ENCODE data around the gene SP3.

DNA sequence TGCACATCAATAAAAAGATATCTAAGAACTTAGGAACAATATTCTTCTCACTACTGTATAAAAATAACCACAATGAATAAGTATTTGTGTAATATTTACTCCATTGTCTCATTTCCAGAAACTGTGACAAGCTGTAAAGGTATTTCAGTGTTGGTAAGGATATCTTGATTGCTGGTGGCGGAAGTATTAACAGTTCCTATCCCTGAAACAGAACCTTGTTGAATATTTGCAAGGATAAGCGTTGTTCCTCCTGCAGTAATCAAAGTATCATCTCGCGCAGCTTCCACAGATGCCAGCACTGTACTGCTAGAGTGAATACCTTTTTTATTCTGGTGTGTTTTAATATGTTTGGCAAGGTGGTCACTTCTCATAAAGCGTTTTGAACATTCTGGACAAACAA, 55.3 kb downstream of the SP3 start:
- TF ChIP-seq GATA2 (IDR thresholded peaks at IDR 0.05; ENCODE audit: low read depth, low read length) (no peak), GATA3 (IDR thresholded peaks at IDR 0.05; ENCODE audit: low read depth, low read length) (no peak)

Measured in SH-SY5Y (cell line).